Measurements from ENCODE around the gene SLIT1. TPM values are rescaled to one million over a fixed set of nuclear protein-coding genes. Genes with fewer than 3 reads are reported as not detected.

The SLIT1 gene
- polyA plus RNA-seq, 1 donor (not counting 4 experiments of a cell fraction or from before 2014, with no cell fraction given), result 0.01 TPM

DNA sequence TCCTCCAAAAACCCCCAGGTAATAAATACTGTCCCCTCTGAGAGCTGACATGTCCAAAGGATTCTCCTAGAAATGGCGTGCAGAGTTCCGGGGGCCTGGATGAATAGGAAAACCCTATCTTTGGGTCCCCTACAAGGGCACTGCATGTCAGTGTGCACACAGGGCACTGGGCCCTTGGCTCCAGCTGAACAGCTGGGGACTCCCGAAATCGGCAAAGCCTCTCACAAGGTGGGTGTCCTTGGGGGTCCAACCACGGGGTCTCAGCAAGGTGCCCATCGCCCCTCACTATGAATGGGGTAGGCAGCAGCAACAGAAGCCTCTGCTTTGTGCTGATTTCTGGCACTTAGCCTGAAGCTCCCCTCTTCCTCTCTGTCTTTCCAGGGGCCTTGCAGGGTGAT is 46.1 kb downstream of the SLIT1 start:
- H4K20me1 ChIP-seq (ENCODE audit: control insufficient read depth, extremely low read depth, insufficient read depth, low read length), result no peaks in the 10 kb centered on the region
- H3K4me1 ChIP-seq (ENCODE audit: control insufficient read depth, extremely low read depth, insufficient read depth, low read length), result no peaks in the 10 kb centered on the region
- no peak for FAIRE-seq
- no peaks in the 10 kb centered on the region for H3K9me3 ChIP-seq (ENCODE audit: control insufficient read depth, low read depth, low read length)
- dilution Hi-C loops (cut with MboI; ENCODE audit: extremely low pct_ligation_motif_present, low sequenced_read_pairs), result no loop called here
- no peak for DNase-seq (ENCODE audit: low read depth, low spot score)
- H3K36me3 ChIP-seq (ENCODE audit: control insufficient read depth in 2 of 2, extremely low read depth in 1 of 2, insufficient read depth in 2 of 2, low read length in 2 of 2), result no peaks in the 10 kb centered on the region
- no peak overlapping the region for H3K4me2 ChIP-seq (ENCODE audit: control insufficient read depth, extremely low read depth, insufficient read depth, low read depth, low read length)
- H3K9me1 ChIP-seq (ENCODE audit: control insufficient read depth, extremely low read depth, insufficient read depth, low read length), result no peaks in the 10 kb centered on the region
- no peak overlapping the region for H2AFZ ChIP-seq (ENCODE audit: control insufficient read depth, low read length)
- TF ChIP-seq EZH2 (IDR thresholded peaks at IDR 0.05; ENCODE audit: low read length), result no peak
- TF ChIP-seq, protein P1, sequence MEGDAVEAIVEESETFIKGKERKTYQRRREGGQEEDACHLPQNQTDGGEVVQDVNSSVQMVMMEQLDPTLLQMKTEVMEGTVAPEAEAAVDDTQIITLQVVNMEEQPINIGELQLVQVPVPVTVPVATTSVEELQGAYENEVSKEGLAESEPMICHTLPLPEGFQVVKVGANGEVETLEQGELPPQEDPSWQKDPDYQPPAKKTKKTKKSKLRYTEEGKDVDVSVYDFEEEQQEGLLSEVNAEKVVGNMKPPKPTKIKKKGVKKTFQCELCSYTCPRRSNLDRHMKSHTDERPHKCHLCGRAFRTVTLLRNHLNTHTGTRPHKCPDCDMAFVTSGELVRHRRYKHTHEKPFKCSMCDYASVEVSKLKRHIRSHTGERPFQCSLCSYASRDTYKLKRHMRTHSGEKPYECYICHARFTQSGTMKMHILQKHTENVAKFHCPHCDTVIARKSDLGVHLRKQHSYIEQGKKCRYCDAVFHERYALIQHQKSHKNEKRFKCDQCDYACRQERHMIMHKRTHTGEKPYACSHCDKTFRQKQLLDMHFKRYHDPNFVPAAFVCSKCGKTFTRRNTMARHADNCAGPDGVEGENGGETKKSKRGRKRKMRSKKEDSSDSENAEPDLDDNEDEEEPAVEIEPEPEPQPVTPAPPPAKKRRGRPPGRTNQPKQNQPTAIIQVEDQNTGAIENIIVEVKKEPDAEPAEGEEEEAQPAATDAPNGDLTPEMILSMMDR (optimal IDR thresholded peaks at IDR 0.05 in 1 of 3, IDR thresholded peaks at IDR 0.05 in 1 of 3, conservative IDR thresholded peaks at IDR 0.05 in 1 of 3; ENCODE audit: extremely low read depth in 1 of 3, insufficient read depth in 2 of 3, low read length in 3 of 3), result no peak
- peaks cover 29% of the 10 kb centered on the region for H3K27me3 ChIP-seq (ENCODE audit: control insufficient read depth, extremely low read depth, insufficient read depth, low read length)
- no peak overlapping the region for H3K27ac ChIP-seq (ENCODE audit: control insufficient read depth, insufficient read depth, low read length)
- H3K79me2 ChIP-seq (ENCODE audit: control insufficient read depth, insufficient read depth, low read length), result no peaks in the 10 kb centered on the region
- H3K9ac ChIP-seq (ENCODE audit: control insufficient read depth, extremely low read depth, insufficient read depth, low read length), result no peak overlapping the region
- no peak overlapping the region for H3K4me3 ChIP-seq (ENCODE audit: control insufficient read depth in 2 of 3, extremely low read depth in 1 of 3, insufficient read depth in 2 of 3, low read depth in 1 of 3, low read length in 3 of 3)

DNA sequence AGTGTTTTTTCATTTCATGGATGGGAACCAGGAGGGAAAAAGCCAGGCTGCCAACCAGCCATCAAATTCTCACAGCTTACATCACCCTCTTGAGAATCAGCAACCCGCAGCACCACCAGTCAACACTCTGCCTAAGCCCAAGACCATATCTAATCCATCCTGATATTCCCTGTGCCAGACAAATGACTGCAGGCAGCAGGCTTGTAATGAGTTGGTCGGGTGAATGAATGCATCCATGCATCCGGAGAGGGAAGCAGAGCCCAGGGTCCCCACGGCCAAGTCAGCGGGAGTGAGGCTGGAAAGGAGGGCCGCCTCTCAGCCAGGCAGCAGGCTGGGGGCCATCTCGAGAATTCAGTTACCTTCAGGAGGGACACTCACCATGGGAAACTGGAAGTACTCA is 46.9 kb downstream of the SLIT1 start:
- no peaks in the 10 kb centered on the region for H3K9me1 ChIP-seq (ENCODE audit: control insufficient read depth, extremely low read depth, insufficient read depth, low read length)
- H3K36me3 ChIP-seq (ENCODE audit: control insufficient read depth in 2 of 2, extremely low read depth in 1 of 2, insufficient read depth in 2 of 2, low read length in 2 of 2), result no peaks in the 10 kb centered on the region
- no peak overlapping the region for H2AFZ ChIP-seq (ENCODE audit: control insufficient read depth, low read length)
- DNase-seq (ENCODE audit: low read depth, low spot score), result no peak
- TF ChIP-seq, protein P1 (optimal IDR thresholded peaks at IDR 0.05 in 1 of 3, IDR thresholded peaks at IDR 0.05 in 1 of 3, conservative IDR thresholded peaks at IDR 0.05 in 1 of 3; ENCODE audit: extremely low read depth in 1 of 3, insufficient read depth in 2 of 3, low read length in 3 of 3), result no peak
- no peak for TF ChIP-seq EZH2 (IDR thresholded peaks at IDR 0.05; ENCODE audit: low read length)
- no peaks in the 10 kb centered on the region for H3K79me2 ChIP-seq (ENCODE audit: control insufficient read depth, insufficient read depth, low read length)
- H3K27ac ChIP-seq (ENCODE audit: control insufficient read depth, insufficient read depth, low read length), result no peak overlapping the region
- peaks cover 29% of the 10 kb centered on the region for H3K27me3 ChIP-seq (ENCODE audit: control insufficient read depth, extremely low read depth, insufficient read depth, low read length)
- no peaks in the 10 kb centered on the region for H3K4me1 ChIP-seq (ENCODE audit: control insufficient read depth, extremely low read depth, insufficient read depth, low read length)
- no peak for FAIRE-seq
- dilution Hi-C loops (cut with MboI; ENCODE audit: extremely low pct_ligation_motif_present, low sequenced_read_pairs), result no loop called here
- H3K9ac ChIP-seq (ENCODE audit: control insufficient read depth, extremely low read depth, insufficient read depth, low read length), result no peak overlapping the region
- no peak overlapping the region for H3K4me2 ChIP-seq (ENCODE audit: control insufficient read depth, extremely low read depth, insufficient read depth, low read depth, low read length)
- H3K4me3 ChIP-seq (ENCODE audit: control insufficient read depth in 2 of 3, extremely low read depth in 1 of 3, insufficient read depth in 2 of 3, low read depth in 1 of 3, low read length in 3 of 3), result no peak overlapping the region
- no peaks in the 10 kb centered on the region for H4K20me1 ChIP-seq (ENCODE audit: control insufficient read depth, extremely low read depth, insufficient read depth, low read length)
- no peaks in the 10 kb centered on the region for H3K9me3 ChIP-seq (ENCODE audit: control insufficient read depth, low read depth, low read length)

All from keratinocyte (primary cell).